ENCODE measurements around the gene ZDHHC8.

The ZDHHC8 gene

GRCh38 chr22:20160041-20160440 is 28.4 kb downstream of the ZDHHC8 start:
- Histone ChIP-seq H3K4me3 (ENCODE audit: low read depth, low read length, poor library complexity, severe bottlenecking) (no peak overlapping the region), H4K20me1 (ENCODE audit: insufficient read depth, low read length) (no peaks in the 10 kb centered on the region), H3K36me3 (ENCODE audit: insufficient read depth, low read length) (no peaks in the 10 kb centered on the region), H3K27me3 (ENCODE audit: insufficient read depth, low read length) (no peaks in the 10 kb centered on the region), H2AFZ (ENCODE audit: low read length) (no peak overlapping the region), H3K9me3 (ENCODE audit: low read length) (no peaks in the 10 kb centered on the region), H3K4me2 (ENCODE audit: low read length) (no peak overlapping the region), H3K79me2 (ENCODE audit: insufficient read depth, low read length) (no peaks in the 10 kb centered on the region), H3K9me2 (ENCODE audit: low read depth, low read length) (no peaks in the 10 kb centered on the region), H3F3A (ENCODE audit: insufficient read depth, low read length) (no peaks in the 10 kb centered on the region), H3K4me1 (ENCODE audit: insufficient read depth, low read length, severe bottlenecking) (no peaks in the 10 kb centered on the region), H3K27ac (ENCODE audit: low read depth, low read length, poor library complexity, severe bottlenecking) (no peak overlapping the region), H3K9ac (ENCODE audit: low read length) (no peak overlapping the region)
- no peak for TF ChIP-seq CTCF (IDR thresholded peaks at IDR 0.05; ENCODE audit: low read length)
- no peak for TF ChIP-seq EZH2 (IDR thresholded peaks at IDR 0.05; ENCODE audit: borderline replicate concordance, low read length)

- H3K27me3 ChIP-seq (ENCODE audit: insufficient read depth, low read length) = no peaks in the 10 kb centered on the region
- no peak overlapping the region for H3K27ac ChIP-seq (ENCODE audit: low read depth, low read length, poor library complexity, severe bottlenecking)
- no peak overlapping the region for H3K9ac ChIP-seq (ENCODE audit: low read length)
- H3K9me3 ChIP-seq (ENCODE audit: low read length) = no peaks in the 10 kb centered on the region
- H3K4me3 ChIP-seq (ENCODE audit: low read depth, low read length, poor library complexity, severe bottlenecking) = no peak overlapping the region
- no peaks in the 10 kb centered on the region for H3F3A ChIP-seq (ENCODE audit: insufficient read depth, low read length)
- no peaks in the 10 kb centered on the region for H3K9me2 ChIP-seq (ENCODE audit: low read depth, low read length)
- no peaks in the 10 kb centered on the region for H4K20me1 ChIP-seq (ENCODE audit: insufficient read depth, low read length)
- H3K79me2 ChIP-seq (ENCODE audit: insufficient read depth, low read length) = no peaks in the 10 kb centered on the region
- no peaks in the 10 kb centered on the region for H3K4me1 ChIP-seq (ENCODE audit: insufficient read depth, low read length, severe bottlenecking)
- H3K36me3 ChIP-seq (ENCODE audit: insufficient read depth, low read length) = no peaks in the 10 kb centered on the region
- H2AFZ ChIP-seq (ENCODE audit: low read length) = no peak overlapping the region
- TF ChIP-seq CTCF (IDR thresholded peaks at IDR 0.05; ENCODE audit: low read length) (no peak), EZH2 (IDR thresholded peaks at IDR 0.05; ENCODE audit: borderline replicate concordance, low read length) (no peak)
- H3K4me2 ChIP-seq (ENCODE audit: low read length) = no peak overlapping the region
These were observed 33.3 kb downstream of the ZDHHC8 start for GRCh38 chr22:20164863-20165262.

GRCh38 chr22:20165421-20165820 is 33.8 kb downstream of the ZDHHC8 start:
- Histone ChIP-seq H3F3A (ENCODE audit: insufficient read depth, low read length) (no peaks in the 10 kb centered on the region), H3K9me2 (ENCODE audit: low read depth, low read length) (no peaks in the 10 kb centered on the region), H3K4me3 (ENCODE audit: low read depth, low read length, poor library complexity, severe bottlenecking) (no peak overlapping the region), H3K4me1 (ENCODE audit: insufficient read depth, low read length, severe bottlenecking) (no peaks in the 10 kb centered on the region), H3K36me3 (ENCODE audit: insufficient read depth, low read length) (no peaks in the 10 kb centered on the region), H3K27me3 (ENCODE audit: insufficient read depth, low read length) (no peaks in the 10 kb centered on the region), H4K20me1 (ENCODE audit: insufficient read depth, low read length) (no peaks in the 10 kb centered on the region), H3K27ac (ENCODE audit: low read depth, low read length, poor library complexity, severe bottlenecking) (no peak overlapping the region), H3K4me2 (ENCODE audit: low read length) (no peak overlapping the region), H3K9ac (ENCODE audit: low read length) (no peak overlapping the region), H3K9me3 (ENCODE audit: low read length) (no peaks in the 10 kb centered on the region), H3K79me2 (ENCODE audit: insufficient read depth, low read length) (no peaks in the 10 kb centered on the region), H2AFZ (ENCODE audit: low read length) (no peak overlapping the region)
- no peak for TF ChIP-seq CTCF (IDR thresholded peaks at IDR 0.05; ENCODE audit: low read length)
- TF ChIP-seq EZH2 (IDR thresholded peaks at IDR 0.05; ENCODE audit: borderline replicate concordance, low read length) = no peak
